Measurements from ENCODE around the gene TMEM238.

Gene TMEM238

DNA sequence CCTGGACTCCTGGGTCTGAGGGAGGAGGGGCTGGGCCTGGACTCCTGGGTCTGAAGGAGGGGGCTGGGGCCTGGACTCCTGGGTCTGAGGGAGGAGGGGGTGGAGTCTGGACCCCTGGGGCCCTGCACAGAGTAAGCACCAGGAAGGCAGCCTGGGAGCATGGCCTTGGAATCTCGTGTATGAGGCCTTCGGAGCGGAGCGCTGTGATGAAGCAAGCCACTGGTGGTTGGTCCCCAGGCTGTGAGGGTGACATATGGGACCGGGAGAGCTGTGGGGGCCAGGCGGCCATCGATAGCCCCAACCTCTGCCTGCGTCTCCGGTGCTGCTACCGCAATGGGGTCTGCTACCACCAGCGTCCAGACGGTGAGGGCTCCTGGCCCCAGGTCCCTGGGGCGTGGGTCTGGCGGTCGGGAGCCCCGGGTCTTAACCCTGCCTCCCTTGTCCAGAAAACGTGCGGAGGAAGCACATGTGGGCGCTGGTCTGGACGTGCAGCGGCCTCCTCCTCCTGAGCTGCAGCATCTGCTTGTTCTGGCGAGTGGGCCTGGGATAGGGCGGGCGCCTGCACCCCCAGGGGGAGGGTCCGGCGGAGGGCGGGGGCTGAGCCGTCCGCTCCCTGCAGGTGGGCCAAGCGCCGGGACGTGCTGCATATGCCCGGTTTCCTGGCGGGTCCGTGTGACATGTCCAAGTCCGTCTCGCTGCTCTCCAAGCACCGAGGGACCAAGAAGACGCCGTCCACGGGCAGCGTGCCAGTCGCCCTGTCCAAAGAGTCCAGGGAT is 6.5 kb downstream of the TMEM238 start:
- DNase-seq (ENCODE audit: low read depth) = no peak

DNA sequence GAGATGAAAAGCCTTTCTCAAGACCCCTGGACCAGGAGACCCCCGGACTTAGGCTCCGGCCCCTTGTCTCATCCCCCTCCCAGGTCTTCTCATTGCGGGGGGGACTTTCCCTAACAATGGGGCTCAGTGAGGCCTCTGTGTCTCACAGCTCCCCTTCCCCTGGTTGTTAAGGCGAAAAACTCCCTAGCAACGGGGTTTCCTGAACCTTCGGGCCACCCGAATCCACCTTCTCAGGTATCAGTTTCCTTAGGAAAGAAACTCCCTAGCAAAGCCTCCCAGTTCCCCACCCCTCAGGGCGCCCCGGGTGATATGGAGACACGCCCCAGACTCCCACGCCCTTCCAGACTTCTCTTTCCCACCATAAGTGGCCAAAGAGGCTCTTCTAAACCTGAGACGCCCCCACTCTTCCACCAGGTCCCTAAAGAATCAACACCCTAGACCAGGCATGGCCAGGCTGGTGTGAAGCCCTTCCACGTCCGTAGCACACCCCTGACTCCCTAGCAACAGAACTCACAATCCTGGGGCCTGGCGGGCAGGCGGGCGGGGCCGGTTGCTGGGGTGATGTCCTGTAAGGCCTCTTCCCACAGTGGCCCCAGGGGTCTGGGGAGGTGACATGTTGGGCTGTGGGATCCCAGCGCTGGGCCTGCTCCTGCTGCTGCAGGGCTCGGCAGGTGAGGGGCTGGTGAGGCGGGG is 7.7 kb downstream of the TMEM238 start, which contains the start of gene TMEM190:
TMEM190 (plus strand) TSS at position 586 of the 693 bp plus-strand sequence; CDS start at position 614, 28 bp downstream.
- no peak for DNase-seq (ENCODE audit: low read depth)

DNA sequence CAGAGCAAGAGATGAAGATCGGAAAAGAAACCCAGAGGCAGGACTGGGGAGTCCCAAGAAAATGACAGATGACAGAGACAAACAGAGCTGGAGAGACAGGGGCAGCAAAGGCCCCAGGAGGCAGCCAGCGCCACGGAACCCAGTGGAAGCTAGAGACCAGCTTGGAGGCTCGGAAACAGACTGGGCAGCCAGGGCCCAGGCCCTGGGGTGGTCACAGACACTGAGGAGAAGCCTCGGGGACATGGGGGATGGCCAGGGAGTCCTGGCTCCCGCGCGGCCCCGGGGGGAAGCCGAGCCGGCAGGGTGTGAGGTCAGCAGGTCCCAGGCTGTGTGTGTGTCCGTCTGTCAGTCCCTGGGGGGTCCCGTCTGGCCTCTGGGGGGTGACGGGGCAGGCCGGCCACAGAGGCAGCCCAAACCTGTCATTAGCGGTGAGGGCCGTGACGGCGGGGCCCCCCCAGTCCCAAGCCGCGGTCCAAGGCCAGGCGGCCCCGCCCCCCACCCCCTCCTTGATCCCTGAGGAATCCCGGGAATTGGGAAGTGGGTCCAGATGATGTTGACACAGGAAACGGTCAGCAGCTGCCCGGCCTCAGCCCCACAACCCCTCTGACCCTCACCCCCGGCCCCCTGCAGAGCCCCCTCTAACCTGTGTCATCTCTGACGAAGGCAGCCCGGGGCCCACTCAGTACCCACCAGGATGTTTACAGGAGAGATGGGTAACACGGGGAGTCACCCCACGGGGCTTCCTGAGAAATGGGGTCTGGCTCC is 9.9 kb downstream of the TMEM238 start:
- no peak for DNase-seq (ENCODE audit: low read depth)

DNA sequence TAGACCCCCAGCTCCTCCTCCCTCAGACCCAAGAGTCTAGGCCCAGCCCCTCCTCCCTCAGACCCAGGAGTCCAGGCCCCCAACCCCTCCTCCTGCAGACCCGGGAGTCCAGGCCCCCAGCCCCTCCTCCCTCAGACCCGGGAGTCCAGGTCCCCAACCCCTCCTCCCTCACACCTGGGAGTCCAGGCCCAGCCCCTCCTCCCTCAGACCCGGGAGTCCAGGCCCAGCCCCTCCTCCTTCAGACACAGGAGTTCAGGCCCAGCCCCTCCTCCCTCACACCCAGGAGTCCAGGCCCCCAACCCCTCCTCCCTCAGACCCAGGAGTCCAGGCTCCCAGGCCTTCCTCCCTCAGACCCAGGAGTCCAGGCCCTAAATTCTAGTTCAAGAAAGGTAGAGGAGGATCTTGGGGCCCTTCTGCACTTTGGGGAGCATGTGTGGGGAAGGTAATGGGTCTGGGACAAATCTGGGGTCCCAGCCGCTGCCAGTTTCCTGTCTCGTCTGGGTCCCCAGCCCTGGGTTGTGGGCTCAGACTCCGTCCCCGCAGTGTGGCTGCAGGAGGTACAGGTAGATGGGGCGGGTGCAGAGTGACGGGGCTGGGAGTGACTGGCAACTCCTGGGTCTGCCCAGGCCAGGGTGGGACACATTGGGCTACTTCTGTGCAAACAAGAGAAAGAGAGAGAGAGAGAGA is 10.6 kb downstream of the TMEM238 start:
- DNase-seq (ENCODE audit: low read depth) = no peak

DNA sequence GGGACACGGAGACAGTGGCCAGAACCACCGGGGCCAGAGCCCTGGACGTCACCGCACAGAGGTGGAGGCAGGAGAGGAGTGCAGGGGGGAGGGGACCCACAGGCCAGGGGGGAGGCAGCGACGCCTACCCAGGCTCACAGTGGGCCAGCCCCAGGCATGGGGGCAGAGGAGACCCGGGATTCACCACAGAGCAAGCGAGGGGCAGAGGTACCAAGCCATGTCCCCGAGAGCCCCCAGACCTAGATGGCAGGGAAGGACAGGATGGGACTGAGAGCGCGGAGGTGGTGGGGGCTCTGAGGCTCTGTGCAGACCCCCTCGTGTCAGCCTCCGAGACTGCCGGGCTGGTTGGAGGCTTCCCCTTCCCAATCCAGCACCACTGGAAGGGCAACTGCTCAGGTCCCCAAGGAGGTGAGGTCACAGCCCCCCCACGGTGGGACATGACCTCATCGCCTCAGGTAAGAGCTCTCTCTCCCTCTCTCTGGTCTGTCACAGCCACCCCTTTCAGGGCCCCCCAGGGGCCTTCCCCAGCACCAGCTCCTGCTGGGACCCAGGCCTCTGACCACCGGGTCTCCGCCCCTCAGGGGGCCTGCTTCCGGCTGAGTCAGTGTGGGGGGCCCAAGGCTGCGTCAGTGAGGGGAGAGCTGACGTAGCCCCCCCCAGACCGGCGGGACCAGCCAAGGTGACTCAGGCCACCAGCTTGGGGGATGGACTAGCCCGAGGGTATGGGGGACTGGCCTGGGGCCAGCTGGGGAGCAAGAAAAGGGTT is 11.6 kb downstream of the TMEM238 start:
- no peak for DNase-seq (ENCODE audit: low read depth)

DNA sequence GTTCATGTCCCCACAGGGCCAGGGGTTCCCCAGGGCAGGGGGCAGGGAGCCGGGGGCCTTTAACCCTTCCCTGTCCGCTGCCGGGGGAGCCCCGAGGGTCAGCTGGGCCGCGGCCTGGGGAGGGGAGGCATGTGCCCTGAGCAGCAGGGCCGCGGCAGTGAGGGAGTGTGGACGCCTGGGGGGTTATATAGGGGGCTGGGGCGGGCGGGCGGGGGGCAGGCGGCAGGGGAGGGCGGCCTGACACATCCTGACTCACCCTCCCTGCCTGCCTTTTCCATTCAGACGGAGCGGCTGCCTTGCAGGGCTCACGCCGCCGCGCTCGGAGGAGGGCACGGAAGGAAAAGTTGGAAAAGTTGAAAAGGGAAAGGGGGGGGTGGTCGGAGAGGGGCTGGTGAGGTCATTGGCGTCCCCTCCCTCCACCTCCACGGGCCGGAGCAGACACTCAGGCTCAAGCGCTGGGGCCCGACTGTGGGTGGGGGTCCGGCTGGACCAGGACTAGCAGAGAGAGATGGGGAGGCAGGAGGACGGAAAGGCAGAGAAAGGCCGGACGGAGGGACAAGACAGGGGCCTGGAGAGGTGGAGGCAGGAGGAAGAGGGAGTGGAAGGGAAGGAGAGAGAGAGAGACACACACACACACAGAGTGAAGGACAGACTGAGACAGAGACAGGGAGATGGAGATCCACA is 13.6 kb downstream of the TMEM238 start, which contains the start of gene IL11:
IL11 (minus strand) TSS at position 159 of the 684 bp plus-strand sequence; CDS start at position 6, 153 bp downstream.
- no peak for DNase-seq (ENCODE audit: low read depth)

DNA sequence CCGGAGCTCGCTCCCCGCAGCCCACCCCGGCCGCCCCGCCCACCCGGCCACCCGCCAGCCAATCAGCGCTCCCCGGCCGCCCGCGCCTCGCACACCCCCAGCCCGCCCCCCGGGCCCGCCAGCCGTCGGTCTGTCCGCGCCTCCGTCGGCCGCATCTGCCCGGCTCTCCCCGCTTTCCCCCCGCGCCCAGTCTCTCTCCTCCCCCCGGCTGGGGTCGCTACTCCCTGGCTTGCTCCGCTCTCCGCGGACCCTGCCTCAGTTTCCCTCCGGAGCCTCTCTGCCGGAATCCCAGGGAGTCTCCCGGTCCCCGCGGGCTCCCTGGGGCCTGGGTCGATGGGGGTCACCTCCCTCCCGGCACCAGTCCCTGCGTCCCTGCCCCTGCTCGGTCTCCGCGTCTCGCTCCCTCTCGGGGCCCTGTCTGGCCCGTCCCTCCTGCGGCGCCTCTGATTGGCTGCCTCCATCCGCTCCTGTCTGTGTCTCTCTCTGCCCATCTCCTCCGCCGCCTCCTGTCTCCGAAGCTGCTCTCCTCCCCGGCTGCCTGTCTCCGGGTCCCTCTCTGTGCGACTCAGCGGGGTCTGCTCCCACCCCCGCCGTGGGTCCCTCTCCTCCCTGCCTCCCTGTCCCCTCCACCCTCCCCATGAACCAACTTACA is 14.3 kb downstream of the TMEM238 start:
- DNase-seq (ENCODE audit: low read depth) = no peak

DNA sequence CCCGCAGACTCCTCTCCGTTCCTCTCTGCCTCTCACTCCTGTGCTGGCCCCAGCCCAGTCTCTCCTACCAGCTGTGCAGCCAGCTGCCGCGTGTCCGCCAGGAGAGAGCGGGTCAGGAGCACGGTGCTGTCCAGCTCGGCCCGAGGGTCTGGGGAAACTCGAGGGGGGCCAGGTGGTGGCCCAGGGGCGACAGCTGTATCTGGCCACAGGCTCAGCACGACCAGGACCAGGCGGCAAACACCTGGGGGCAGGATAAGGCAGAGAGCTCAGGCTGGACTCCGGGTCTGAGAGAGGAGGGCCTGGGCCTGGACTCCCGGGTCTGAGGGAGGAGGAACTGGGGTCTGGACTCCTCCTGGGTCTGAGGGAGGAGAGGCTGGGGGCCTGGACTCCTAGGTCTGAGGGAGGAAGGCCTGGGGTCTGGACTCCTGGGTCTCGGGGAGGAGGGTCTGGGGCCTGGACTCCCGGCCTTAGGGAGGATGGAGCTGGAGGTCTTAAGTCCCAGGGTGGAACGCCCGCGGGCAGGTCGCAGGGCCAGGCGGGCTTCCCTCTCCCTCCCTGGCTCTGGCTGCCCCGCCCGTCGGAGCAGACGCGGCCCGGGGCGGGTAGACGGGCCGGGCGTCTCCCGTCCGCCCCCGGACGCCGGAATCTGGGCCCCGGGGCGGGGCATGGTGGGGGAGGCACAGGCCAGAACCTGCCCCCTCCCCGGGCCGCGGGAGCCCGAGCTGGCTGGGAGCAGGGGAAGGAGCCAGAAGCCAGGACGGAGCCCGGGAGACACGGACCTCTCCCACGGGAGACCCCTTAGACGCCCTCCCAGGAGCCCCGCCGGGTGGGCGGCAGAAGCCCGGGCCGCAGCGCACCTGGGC is 15.2 kb downstream of the TMEM238 start:
- DNase-seq (ENCODE audit: low read depth) = no peak

DNA sequence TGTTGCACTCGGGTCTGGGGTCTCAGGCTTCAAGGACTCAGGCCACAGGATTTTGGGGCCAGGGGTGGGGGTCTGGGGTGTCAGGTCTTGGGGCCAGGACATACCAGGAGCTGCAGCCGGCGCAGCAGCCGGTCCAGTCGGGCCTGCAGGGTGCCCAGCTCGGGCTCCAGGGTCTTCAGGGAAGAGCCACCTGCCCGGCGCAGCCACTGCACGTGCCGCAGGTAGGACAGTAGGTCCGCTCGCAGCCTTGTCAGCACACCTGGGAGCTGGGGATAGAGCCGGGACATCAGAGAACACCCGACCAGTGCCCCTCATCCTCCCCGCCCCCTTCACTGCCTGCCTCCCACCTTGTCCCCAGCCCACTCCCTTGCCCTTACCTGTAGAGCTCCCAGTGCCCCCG is 16.0 kb downstream of the TMEM238 start:
- DNase-seq (ENCODE audit: low read depth) = no peak

DNA sequence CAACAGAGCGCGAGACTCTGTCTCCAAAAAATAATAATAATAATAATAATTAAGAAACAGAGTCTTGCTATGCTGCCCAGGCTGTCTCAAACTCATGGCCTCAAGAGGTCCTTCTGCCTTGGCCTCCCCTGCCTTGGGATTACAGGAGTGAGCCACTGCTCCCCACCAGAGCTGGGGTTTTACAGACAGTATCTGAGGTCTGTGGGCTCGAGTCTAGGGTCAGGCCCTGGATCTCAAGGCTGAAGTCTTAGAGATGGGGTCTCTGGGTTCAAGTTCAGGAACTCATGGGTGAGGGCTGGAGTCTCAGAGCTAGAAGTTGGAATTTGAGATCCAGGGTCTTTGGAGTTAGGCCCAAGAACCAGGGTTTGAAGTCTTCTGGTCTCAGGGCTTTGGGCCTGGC is 17.3 kb downstream of the TMEM238 start:
- no peak for DNase-seq (ENCODE audit: low read depth)

DNA sequence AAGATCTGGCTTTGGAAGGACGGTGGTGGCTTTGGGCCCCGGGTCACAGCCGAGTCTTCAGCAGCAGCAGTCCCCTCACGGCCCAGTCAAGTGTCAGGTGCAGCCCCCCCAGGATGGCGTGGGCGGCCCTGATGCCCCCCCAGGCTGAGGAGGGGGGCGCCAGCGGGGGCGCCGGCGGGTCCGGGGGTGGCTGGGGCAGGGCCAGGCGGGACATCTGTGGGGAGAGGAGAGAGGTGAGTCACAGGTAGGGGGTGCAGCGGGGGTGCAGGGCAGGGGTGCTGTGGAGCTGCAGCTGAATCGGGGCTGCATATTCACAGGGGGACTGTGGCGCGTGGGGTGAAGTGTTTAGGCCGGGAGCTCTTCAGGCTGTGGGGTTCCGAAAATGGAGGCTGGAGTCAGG is 18.1 kb downstream of the TMEM238 start:
- no peak for DNase-seq (ENCODE audit: low read depth)

DNA sequence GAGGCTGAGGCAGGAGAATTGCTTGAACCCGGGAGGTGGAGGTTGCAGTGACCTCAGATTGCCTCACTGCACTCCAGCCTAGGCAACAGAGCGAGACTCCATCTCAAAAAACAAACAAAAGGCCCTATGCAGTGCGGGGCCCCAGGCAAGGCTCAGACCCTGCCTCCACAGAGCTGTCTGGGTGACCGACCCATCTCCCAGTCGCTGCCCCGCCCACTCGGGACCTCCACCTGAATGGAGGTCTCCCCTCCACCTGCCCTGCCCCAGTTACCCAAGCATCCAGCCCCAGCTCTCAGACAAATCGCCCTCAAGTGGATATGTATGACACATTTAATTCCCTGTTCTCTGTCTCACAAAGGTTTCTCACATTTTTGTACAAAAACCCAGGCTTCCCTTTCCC is 18.8 kb downstream of the TMEM238 start:
- DNase-seq (ENCODE audit: low read depth) = no peak

DNA sequence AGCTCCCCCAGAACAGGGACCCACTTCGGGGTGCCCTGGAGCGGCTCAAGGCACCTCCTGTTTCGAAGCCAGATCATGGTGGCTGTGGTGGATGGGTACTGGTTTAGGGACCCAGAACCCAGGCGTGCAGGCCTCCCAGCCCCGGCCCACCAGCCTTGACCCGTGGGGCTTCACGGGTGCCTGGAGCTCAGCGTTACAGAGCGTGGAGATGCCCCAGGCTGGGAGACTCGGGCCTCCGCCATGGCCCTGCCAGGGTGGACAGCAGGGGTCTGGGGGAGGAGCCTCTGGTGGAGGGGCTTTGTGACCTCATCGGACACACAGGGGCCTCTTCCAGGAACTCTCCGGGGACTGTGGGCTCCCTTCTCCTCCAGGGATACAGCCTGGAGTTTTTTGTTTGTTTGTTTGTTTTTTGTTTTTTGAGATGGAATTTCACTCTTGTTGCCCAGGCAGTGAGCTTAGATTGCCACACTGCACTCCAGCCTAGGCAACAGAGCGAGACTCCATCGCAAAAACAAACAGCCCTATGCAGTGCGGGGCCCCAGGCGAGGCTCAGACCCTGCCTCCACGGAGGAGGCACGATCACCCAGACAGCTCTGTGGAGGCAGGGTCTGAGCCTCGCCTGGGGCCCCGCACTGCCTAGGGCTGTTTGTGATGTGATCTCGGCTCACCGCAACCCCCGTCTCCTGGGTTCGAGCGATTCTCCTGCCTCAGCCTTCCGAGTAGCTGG is 20.9 kb downstream of the TMEM238 start, which contains the start of gene GARIN5B:
GARIN5B (minus strand) TSS at position 271 of the 727 bp plus-strand sequence; CDS start at position 77, 194 bp downstream.
- no peak for DNase-seq (ENCODE audit: low read depth)

DNA sequence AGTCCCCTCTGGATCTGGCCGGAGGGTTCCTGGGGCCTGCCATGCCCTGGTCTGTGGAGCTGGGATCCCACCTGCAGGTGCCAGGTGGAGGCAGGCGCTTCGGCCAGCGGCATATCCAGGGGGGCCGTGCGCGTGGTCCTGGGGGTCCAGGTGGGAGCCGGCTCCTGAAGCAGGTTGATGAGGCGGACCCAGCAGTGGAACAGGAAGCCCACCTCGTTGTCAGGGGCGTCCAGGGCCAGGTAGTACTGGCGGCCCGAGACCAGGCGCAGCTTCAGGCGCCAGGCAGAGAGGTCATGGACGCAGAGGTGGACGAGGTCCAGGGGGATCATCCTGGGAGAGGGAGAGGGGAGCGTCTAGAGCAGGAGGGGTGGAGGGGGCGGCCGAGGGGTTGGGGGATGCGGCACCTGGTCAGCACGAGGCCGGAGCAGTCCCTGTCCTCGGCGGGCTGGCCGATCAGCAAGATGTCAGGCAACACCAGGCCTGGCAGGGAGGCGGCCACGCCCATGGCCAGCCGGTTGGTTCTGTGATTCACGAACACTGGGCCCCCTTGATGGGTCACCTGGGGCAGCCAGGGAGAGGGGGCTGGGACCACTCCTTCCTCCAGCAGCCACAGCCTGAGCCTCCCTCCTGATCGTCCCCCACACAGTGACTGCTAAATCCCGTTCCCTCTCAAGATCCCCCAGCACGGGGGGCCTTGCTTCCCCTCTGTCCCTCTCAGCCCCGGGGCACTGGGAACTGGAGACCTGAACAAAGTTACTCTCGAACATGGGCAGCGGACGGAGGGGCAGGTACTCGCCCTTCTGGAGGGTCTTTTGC is 21.7 kb downstream of the TMEM238 start:
- no peak for DNase-seq (ENCODE audit: low read depth)

DNA sequence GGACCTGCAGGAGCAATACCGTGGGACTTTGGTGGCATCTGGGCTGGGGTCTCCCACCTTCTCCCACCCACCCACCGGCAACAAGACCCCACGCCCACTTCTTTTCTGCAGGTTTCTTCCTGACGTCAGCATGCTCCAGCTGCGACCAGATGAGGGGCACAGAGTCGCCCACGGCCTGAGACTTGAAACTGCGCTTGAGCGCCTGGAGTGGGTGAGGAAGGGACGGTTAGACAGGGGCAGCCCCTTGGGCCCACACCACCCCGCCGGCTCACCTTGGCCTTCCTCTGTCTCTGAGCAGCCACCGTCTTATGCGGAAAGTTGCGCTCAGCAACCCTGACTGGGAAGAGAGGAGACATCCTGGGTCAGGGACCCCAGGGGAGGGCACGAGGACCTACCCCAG is 23.2 kb downstream of the TMEM238 start:
- no peak for DNase-seq (ENCODE audit: low read depth)

DNA sequence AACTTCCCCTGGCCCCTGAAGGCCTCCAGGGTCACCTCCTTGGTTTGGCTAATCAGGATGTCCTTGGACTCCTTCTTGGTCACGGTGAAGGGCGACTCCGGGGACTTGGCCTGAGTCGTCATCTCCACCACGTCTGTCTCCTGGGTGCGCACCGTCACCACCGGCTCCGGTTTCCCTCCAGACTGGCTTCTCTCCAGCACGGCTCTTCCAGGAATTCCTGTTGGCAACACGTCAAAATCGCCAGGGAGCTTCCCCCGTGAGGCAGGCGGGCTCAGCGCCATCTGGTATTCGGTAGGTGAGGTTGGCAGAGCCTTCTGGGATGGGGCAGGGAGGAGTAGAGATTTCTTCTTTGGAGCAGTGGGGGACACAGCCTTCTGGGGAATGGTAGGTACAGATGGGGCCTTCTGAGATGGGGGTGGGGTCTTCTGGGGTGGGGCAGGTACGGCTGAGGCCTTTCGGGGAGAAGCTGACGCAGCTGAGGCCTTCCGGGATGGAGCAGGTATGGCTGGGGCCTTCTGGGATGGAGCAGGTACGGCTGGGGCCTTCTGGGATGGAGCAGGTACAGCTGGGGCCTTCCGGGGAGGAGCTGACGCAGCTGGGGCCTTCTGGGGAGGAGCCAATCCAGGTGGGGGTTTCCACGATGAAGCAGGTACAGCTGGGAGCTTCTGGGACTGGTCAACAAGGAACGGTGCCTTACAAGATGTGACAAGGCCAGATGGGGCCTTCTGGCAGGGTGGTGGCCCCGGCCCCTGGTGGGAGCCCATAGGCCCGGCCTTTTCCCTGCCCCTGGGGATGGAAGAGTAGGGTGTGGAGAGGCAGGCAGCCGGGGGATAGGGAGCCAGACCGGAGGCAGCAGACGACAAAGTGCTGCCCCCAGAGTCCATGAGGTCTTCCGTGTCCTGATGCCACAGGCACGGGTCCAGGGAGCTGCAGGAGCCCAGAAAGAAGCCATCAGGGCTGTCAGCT is 24.9 kb downstream of the TMEM238 start:
- no peak for DNase-seq (ENCODE audit: low read depth)

All from non-pigmented ciliary epithelial cell (primary cell).